ENCODE data around the gene DPF3.
A peak's percentile ranks its signal among the peaks of the same experiment; 100 is the strongest.

Gene DPF3

DNA sequence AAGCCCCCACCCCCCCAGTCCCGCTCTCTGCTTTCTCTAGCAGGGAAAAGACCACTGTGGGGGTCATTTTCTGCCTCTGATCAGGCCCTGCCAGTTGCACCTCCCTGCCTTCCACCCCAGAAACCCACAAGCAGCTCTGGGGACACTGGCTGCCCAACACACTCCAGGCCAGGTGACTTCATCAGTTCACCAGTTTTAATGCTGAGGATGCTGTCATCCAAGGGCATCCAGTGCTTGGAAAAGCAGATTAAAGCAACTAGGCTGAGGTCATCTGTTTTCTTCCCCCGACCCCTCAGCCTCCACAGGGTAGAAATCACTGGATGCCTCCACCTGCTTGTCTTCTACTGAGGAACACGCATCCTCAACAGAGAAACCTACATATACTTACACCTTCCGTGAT, 282.4 kb downstream of the DPF3 start:
- TF ChIP-seq, protein P1, sequence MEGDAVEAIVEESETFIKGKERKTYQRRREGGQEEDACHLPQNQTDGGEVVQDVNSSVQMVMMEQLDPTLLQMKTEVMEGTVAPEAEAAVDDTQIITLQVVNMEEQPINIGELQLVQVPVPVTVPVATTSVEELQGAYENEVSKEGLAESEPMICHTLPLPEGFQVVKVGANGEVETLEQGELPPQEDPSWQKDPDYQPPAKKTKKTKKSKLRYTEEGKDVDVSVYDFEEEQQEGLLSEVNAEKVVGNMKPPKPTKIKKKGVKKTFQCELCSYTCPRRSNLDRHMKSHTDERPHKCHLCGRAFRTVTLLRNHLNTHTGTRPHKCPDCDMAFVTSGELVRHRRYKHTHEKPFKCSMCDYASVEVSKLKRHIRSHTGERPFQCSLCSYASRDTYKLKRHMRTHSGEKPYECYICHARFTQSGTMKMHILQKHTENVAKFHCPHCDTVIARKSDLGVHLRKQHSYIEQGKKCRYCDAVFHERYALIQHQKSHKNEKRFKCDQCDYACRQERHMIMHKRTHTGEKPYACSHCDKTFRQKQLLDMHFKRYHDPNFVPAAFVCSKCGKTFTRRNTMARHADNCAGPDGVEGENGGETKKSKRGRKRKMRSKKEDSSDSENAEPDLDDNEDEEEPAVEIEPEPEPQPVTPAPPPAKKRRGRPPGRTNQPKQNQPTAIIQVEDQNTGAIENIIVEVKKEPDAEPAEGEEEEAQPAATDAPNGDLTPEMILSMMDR (IDR thresholded peaks at IDR 0.05; ENCODE audit: low read length, missing control alignments): no peak

DNA sequence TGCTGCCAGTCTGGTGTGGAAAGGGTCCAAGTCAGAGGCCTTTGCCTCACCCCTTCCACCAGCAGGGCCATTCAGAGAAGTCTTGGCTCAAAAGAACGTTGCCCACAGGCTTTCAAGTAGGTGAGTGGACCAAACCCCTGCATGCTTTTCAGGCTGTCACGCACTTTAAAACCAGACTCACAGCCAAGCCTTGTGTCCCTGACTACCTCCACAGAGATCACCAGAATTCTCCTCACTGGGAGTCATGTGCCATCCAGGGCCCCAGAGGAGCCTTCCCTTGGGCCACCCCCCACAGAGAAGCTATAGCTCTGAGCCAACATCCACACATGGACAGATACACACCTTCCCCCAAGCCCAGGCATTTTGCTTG, 283.1 kb downstream of the DPF3 start:
- no peak for DNase-seq (ENCODE audit: low read depth)
- TF ChIP-seq, protein P1 (IDR thresholded peaks at IDR 0.05; ENCODE audit: low read length, missing control alignments): no peak
- no peak overlapping the region for H3K4me3 ChIP-seq (replicated peaks; ENCODE audit: low read depth, low read length)

More for the DNA sequence above, 282.4 kb downstream of the DPF3 start:
- no peak overlapping the region for H3K4me3 ChIP-seq (replicated peaks; ENCODE audit: low read depth, low read length)
- DNase-seq (ENCODE audit: low read depth): no peak

DNA sequence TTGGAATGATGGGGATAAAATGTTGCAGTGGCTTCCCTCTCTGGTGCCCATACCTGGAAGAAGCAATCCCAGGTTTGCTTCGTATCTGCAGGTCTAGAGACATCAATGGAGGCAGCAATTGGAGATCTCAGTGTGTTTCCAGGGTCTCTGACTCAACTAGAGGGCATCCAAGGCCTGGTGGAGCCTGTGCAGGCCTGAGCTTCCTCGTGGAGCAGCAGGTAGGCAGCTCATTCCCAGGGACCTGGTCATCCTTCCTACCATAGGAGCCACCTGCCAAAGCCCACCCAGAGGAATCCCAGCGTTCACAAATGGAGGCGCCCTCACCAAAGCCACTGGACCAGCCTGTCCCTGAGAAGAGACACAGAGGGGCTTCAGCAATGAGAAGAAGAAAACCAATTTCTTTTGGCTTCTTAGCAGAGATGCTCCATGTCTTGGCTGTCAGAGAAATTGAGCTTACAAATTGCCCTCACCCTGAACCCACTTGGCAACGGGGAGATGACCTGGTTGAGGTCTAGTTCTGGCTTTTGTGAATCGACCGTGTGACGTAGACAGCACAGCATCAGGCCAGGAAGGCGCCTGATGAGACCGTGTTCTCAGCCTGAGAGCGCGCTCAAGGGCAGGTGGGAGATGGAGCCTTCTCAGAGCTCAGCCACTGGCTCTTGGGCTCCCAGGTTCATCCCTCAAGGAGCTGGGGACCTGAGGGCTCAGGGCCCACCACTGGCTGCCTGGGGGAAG, 283.6 kb downstream of the DPF3 start:
- DNase-seq (ENCODE audit: low read depth): no peak
- H3K4me3 ChIP-seq (replicated peaks; ENCODE audit: low read depth, low read length): no peak overlapping the region
- TF ChIP-seq, protein P1 (IDR thresholded peaks at IDR 0.05; ENCODE audit: low read length, missing control alignments): no peak

DNA sequence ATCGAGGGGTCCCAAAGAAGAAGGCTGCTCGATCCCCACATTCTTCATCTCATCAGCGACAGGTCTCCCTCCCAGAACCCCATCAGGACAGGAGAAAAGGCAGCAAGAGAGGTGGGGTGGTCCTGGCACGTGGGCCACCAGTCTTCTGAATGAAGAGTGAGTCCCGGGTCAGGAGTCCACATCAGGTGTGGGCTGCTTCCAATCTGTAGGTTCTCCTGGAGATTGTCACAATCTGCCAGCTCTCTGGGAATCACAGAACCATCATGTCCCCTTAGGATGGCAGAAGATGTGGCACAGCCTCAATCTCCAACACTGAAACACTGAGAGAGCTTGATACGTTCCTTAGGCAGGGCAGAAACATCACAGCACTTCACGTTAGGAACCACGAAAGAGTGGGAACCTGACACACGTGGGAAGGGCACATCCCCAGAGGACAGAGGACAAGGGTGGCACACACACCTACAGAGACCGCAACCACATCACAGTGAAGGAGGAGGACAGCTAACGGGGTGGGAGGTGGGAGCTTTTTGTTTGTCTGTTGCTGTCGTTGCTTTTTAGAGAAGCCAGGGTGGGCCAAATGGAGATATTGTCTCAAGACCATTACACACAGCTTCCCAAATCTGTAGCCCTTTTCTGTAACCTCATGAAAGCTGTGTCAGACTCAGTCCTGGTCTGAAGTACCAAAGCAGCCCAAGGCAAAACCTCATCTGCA, 284.5 kb downstream of the DPF3 start:
- TF ChIP-seq, protein P1 (IDR thresholded peaks at IDR 0.05; ENCODE audit: low read length, missing control alignments): no peak
- H3K4me3 ChIP-seq (replicated peaks; ENCODE audit: low read depth, low read length): no peak overlapping the region
- DNase-seq (ENCODE audit: low read depth): no peak

DNA sequence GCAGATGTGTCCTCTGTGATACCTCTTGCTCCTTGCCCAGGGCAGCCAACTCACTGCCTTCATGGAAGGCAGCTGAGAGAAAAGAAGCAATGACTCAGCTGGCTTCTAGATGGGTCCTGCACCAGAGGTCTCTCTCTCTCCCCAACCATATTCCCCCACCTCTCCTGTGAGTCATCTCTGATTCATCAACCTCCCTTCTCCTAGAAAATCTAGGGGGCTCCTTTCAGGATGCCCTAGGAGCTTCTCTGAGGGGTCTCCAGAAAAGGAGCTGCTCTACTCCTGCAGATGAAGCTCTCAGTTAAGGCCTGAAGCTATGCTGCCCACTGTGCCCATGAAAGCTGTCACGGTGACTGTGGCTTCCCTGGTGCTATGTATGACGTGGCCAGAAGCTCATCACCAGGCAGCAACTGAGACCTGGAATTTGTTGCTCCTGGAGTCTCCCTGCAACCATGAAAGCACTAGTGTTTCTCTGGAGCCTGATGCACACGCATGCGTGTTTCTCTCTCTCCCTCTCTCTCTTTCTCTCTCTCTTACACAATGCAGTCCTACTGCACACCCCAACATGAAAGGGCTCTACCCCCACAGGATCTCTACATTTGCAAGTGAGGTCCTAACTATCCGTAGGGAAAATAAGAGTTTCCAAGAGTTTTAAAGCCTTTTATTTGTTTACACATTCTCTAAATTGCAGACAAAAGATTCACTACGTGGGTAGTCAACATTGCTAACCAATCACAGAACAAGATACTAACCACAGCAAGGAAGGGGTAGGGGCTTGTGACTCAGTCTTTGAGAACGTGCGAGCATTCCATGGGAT, 285.3 kb downstream of the DPF3 start:
- peak; percentile 85 for DNase-seq (ENCODE audit: low read depth)
- TF ChIP-seq, protein P1 (IDR thresholded peaks at IDR 0.05; ENCODE audit: low read length, missing control alignments): no peak
- H3K4me3 ChIP-seq (replicated peaks; ENCODE audit: low read depth, low read length): no peak overlapping the region

DNA sequence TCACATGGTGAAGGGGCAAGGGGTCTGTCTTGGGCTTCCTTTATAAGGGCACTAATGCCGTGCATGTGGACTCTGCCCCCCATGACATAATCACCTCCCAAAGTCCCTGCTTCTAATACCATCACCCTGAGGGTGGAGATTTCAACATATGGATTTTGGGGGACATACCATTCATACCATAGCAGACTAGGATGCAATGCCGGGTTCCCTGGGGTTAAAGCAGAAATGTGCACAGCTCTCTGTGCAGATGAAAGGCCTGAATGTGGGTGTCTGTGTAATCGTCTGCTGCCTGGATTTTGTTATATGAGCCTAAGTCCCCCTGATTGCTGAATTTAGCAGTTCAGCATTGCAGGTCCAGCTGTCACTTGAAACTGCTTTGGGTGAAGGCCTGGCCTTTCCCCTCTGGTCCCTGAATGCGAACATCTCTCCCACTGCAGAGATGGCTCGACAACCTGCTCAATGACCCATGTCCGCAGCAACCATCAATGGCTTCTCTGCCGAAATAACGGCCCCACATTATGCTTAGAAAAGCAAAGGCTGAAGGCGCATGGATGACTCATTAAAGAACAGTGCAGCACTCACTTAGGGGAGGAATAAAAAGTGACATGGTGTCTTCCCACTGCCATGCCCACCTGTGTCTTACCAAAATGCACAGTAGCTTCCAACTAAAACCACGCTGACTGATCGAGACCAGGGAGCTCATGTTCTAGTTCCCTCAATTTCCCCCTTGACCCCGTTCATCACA, 286.3 kb downstream of the DPF3 start:
- no peak for DNase-seq (ENCODE audit: low read depth)
- TF ChIP-seq, protein P1 (IDR thresholded peaks at IDR 0.05; ENCODE audit: low read length, missing control alignments): no peak
- H3K4me3 ChIP-seq (replicated peaks; ENCODE audit: low read depth, low read length): no peak overlapping the region

All from fibroblast of pulmonary artery (primary cell).